ENCODE data around the gene LGALSL.

DNA sequence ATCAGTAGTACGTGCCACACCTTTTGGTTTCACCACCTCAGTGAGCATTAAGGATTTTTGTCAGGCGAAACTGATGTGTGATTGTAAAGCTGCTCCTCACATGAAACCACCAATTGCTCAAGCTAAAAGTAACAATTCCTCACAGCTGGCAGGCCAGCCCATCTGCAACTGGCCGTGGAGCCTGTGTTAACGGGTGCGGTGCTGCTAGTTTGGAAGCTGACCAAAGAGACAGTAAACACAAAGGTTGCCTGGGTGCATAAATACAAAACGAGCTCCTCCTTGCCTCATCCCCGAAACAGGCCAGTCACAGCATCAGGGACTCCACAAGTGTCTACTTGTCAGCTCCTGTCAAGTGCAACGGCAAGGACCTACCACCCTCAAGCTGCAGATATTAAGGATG is 32.0 kb downstream of the LGALSL start:
- TF ChIP-seq EP300 (IDR thresholded peaks at IDR 0.05; ENCODE audit: low read depth): no peak
- no peak for TF ChIP-seq CTCF (IDR thresholded peaks at IDR 0.05)
- no peak for TF ChIP-seq POLR2A (IDR thresholded peaks at IDR 0.05)

Measured in transverse colon (tissue), 3 donors.